Fibroblast of upper back skin (primary cell): ENCODE measurements around the gene PTPN21.

Source experiments
- DNase-seq: peaks from one replicate; pipeline ENCODE4 v3.0.0-alpha.2; 2013

The PTPN21 gene

GRCh38 chr14:88503754-88504406 is 50.9 kb downstream of the PTPN21 start:
- no peak for DNase-seq

DNA sequence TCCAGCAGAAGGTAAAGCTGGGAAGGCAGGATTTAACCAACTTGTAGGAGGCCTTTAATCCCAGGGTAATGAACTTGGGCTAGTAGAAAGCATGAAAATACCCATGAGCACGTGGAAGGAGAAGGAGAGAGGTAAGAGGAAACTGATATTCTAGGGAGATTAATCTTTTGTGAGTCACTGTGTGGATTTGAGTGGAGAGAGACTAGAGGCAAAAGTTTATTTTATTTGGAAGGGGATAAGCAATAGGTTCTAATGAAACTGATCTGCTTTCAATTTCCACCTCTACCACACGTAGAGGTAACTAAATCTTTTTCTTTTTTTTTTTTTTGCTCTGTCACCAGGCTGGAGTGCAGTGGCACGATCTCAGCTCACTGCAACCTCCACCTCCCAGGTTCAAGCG is 52.1 kb downstream of the PTPN21 start:
- no peak for DNase-seq

DNA sequence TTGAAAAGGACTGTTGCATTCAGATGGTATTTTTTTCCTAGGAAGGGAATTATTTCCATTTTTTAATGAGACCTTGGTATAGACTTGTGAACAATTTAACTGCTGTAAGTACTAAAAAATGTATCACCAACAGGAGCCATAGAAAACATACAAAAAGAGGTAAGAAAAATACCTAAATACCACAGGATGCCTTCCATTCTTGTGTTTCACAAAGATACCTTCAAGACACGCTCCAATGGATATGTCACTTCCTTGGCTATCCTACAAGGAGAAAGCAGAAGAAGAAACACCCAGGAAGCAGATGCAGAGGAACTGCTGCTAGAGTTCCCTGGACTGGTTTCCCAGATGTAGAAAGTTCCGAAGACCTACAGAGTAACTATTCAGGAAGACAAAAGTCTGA is 54.2 kb downstream of the PTPN21 start:
- DNase-seq: no peak

- DNase-seq: no peak
These were observed 55.6 kb downstream of the PTPN21 start for GRCh38 chr14:88499225-88499624.

DNA sequence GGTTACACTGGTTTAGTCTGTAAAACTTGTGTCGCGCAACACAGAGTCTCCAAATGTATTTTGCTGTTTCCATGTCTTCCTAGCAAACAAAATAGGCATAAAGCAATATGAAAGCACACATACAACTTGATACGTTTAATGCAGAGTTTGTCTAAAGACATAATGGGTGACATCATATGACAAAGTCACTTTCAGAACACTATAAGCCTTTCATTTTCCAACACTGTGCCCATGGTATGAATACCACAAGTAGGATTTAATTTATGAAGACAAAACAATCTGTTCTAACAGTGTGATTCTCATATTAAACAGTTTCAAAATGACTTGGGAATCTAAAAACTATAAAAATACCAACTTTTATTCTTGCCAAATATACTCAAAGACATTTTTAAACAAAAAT is 58.4 kb downstream of the PTPN21 start:
- no peak for DNase-seq

- DNase-seq: no peak
These were observed 61.2 kb downstream of the PTPN21 start for GRCh38 chr14:88493392-88494185.

DNA sequence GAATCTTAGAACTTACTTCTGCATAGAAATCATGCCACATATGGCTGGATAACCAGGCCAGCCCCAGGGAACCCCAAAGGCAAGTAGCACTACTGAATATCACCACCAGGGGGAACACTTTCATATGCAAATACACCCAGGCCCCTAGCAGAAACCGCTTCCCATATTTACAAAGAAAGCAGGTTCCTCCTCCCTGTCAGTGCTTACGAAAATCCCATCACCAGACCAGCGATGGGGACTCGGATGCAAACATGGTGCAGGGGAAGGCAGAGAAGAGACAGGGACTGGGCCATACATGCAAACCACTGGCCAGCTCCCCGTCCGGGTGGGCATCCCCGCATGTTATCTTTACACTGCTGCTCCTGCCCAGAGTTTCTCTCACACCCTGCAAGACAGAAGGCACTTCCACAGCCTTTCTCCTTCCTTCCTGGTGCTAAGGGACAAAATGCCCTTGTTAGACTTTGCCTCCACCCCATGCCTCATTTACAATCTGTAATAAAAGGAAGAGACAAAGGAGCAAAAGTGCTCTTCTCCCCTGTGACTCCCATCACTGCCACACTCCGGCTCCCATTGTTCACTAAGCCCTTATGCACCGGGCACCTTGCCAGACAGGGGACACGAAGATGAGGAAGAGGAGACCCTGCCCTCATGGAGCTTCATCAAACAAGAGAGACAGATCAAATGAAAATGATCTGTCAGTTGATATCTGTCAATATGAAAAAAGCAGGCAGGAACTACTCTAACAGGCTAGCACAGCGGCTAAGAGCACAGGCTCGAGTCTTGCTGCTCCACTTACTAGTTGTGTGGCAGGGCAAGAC is 62.3 kb downstream of the PTPN21 start:
- peak; percentile 70 for DNase-seq

- DNase-seq: no peak
These were observed 64.6 kb downstream of the PTPN21 start for GRCh38 chr14:88490168-88490567.

- DNase-seq: no peak
These were observed 65.9 kb downstream of the PTPN21 start for GRCh38 chr14:88488897-88489296.

- DNase-seq: no peak
These were observed 66.7 kb downstream of the PTPN21 start for GRCh38 chr14:88488081-88488480.

DNA sequence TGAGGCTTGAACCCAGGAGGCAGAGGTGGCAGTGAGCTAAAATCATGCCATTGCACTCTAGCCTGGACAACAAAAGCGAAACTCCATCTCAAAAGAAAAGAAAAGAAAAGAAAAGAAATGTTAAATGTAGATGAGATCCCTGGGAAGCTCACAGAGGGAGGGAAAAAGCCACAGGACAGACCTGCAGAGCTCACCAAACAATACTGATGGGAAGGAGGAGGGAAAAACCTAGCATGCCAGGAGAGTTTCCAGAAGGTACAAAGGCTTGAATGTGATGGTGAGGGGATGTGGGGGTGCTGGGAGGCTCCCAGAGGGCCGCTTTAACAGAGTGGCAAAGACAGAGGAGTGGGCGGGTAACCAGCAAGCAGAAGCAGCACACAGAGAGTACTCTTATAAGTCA is 72.3 kb downstream of the PTPN21 start:
- no peak for DNase-seq

DNA sequence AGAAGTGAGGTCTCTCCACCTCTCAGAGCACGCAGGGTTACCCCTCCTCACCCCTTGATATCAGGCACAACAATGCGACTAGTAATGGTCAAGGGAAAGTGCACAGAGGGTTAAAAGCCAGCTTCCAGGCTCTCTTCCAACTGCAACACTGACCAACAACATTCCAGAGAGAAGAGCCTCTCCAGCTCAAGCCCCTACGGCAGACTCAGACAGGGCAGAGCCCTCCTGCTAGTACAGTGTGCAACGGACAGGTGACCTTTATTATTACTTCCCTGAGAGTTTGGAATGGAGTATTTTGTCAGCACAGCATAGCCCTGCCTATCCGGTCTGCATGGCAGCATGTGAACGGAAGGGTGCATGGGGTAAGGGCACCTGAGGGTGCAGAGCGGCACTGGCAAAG is 73.0 kb downstream of the PTPN21 start:
- DNase-seq: no peak

DNA sequence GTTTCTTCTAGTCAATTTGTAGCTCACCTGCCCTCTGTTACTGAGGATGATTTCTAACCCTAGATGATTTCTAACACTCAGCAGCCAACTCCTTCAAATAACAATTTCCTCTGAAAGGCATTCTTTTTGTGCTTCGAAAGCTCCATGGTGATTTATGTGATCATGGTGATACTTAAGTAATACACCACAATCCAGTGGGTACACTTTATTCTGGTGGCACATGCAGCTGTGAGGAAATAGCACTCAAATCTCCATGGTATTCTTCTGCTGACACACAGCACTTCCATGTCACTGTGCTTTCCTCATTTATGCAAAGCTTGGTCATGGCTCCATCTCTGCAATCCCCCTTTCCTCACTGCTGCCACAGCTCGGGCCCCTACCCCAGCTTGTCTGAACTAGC is 73.7 kb downstream of the PTPN21 start:
- no peak for DNase-seq

DNA sequence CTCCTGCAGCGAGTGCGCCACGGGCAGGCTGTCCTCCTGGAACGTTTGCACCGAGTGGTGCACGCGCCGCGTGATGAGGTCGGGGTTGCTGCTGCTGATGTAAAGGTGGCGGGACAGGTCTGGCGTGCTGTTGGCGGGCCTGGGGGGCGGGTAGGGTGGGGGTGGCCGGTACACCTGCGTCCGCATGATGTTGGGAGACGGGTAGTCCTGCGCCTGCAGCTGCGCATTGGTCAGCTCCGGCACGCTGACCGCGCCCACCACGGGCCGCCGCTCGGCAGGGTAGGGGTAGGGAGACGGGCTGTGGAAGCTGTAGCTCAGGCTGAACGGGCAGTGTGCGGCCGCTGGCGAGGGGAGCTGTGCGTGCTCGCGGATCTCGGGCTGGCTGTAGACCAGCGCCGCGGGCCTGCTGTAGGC is 75.2 kb downstream of the PTPN21 start:
- DNase-seq: no peak

DNA sequence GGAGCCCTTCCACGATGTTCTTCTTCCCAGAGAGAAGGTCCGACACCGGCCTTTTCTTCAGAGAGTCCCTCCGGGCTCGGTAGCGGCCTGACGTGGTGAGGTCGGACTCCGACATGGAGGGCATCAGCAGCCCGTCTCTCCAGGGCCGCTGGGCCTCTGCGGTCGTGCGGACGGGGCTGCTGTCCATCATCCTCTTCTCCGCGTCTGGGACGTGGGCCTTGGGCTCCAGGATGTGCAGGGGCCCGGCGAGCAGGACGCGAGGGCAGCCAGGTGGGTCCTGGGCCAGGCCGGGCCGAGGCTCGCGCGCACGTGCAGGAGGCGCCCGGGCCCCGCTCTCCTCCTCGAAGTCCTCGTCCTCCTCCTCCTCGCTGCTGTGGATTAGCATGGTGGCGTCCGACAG is 75.9 kb downstream of the PTPN21 start:
- no peak for DNase-seq

DNA sequence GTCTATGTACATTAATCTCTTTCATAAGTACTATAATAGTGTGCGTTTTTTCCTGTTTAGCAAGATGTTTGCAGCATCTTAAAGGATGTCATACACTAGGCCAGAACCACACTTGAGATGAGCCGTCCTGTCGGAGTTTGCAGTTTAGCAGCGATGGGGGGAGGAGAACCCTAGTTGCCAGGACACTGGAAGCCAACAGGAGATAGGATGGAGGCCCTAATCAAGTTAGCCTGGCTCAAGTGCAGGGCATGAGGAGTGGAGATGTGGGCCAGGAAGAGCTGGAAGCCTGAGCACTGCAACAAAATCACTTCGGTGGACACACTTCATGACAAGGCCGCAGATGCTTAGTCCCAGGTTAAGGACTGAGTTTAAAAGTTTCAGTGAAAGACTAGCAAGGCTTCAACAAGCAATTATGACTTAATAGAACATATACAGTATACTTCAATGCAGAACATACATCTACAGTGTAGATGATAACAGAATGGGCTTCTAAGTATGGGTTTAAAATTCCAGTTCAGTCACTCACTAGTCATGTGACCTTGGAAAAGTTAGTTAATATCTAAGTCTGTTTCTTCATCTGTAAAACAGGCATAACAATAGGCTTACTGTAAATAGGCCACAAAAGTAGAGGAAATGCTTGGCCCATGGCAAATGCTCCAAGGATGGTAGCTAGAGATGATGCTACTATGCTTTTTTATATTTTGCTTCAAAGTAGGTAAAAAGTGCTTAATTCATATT is 77.1 kb downstream of the PTPN21 start:
- DNase-seq: no peak

DNA sequence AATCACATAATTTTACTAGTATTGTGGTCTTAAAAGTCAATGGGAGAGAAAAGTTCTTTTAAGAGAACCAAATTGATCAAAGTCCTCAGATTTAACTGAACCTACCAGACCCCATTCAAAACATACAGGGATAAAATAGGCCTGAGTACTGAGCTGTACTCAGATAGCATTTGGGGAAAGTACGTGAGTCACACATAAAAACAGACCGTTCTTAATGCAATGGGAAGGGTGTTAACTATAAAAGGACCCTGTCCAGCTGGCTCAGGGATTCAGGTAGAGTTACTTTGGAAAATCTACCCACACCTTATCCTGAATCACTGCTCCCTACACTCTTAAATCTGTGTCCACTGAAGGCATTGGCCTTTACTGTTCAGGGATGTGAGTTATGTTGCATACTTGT is 78.0 kb downstream of the PTPN21 start:
- no peak for DNase-seq

GRCh38 chr14:88476214-88476774 is 78.5 kb downstream of the PTPN21 start:
- DNase-seq: no peak

GRCh38 chr14:88473791-88474190 is 81.0 kb downstream of the PTPN21 start:
- DNase-seq: no peak

- peak; percentile 21 for DNase-seq
These were observed 84.0 kb downstream of the PTPN21 start for GRCh38 chr14:88470542-88471440.

GRCh38 chr14:88468406-88468805 is 86.4 kb downstream of the PTPN21 start:
- DNase-seq: peak; percentile 42

DNA sequence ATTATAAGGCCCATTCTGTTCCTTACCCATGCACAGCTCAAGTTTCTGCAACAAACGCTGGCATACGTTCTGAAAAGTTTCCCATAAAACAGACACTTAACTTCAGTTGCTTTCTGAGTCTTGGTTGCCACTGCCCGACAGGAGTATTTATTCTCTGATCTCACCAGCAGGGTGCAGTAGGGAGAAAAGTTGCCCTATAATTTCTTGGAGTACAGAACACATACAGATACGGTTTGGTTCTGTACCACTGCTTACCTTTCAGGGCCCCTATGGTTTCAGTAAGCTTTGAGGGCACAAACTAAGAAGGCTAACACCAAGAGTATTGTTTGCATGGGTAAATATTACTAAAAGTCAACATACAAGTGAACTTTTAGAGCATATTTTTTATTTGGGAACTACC is 91.5 kb downstream of the PTPN21 start:
- no peak for DNase-seq
